GM19328 (cell line): Measurements from ENCODE around the gene CAPNS2.

Experiments used
- ATAC-seq: cut with Tn5 transposase; IDR thresholded peaks from one replicate; pipeline ENCODE4 v1.9.1; 2021; ENCODE audit warnings: mild to moderate bottlenecking, moderate library complexity; ENCODE audit not compliant: unreplicated experiment

The CAPNS2 gene

GRCh38 chr16:55566432-55567175 lies at the start of gene CAPNS2:
Gene CAPNS2 (plus strand): TSS chr16:55566684. CDS start chr16:55566757, 73 bp downstream.
- ATAC-seq: no peak

GRCh38 chr16:55521792-55522191 lies 44.7 kb upstream of the CAPNS2 start:
- ATAC-seq: no peak

GRCh38 chr16:55526441-55526840 lies 40.0 kb upstream of the CAPNS2 start:
- ATAC-seq: no peak

GRCh38 chr16:55527885-55528284 lies 38.6 kb upstream of the CAPNS2 start:
- ATAC-seq: no peak

GRCh38 chr16:55529018-55529417 lies 37.5 kb upstream of the CAPNS2 start:
- no peak for ATAC-seq

- ATAC-seq: no peak
These were observed 36.1 kb upstream of the CAPNS2 start for GRCh38 chr16:55530316-55530856.

- ATAC-seq: no peak
These were observed 34.3 kb upstream of the CAPNS2 start for GRCh38 chr16:55532227-55532626.

GRCh38 chr16:55534756-55535155 lies 31.7 kb upstream of the CAPNS2 start:
- ATAC-seq: no peak

- ATAC-seq: no peak
These were observed 27.4 kb upstream of the CAPNS2 start for GRCh38 chr16:55539049-55539448.

- ATAC-seq: no peak
These were observed 27.0 kb upstream of the CAPNS2 start for GRCh38 chr16:55539488-55539887.

GRCh38 chr16:55540221-55540620 lies 26.3 kb upstream of the CAPNS2 start:
- no peak for ATAC-seq

- ATAC-seq: no peak
These were observed 23.9 kb upstream of the CAPNS2 start for GRCh38 chr16:55542459-55543082.

GRCh38 chr16:55543472-55543871 lies 23.0 kb upstream of the CAPNS2 start:
- ATAC-seq: no peak

GRCh38 chr16:55552621-55553020 lies 13.9 kb upstream of the CAPNS2 start:
- ATAC-seq: no peak

- ATAC-seq: no peak
These were observed 11.0 kb upstream of the CAPNS2 start for GRCh38 chr16:55555436-55555835.

- ATAC-seq: no peak
These were observed 9.3 kb upstream of the CAPNS2 start for GRCh38 chr16:55557186-55557585.

GRCh38 chr16:55559233-55559632 lies 7.3 kb upstream of the CAPNS2 start:
- no peak for ATAC-seq

- ATAC-seq: no peak
These were observed 6.5 kb upstream of the CAPNS2 start for GRCh38 chr16:55559933-55560516.

- no peak for ATAC-seq
These were observed 5.1 kb upstream of the CAPNS2 start for GRCh38 chr16:55561319-55561848.

GRCh38 chr16:55562936-55563335 lies 3.5 kb upstream of the CAPNS2 start:
- ATAC-seq: no peak

- no peak for ATAC-seq
These were observed 2.7 kb upstream of the CAPNS2 start for GRCh38 chr16:55563797-55564196.

GRCh38 chr16:55565086-55565485 lies 1.4 kb upstream of the CAPNS2 start:
- ATAC-seq: no peak
